Urothelium cell line (cell line): ENCODE measurements around the gene TRMT44.
A peak's percentile ranks its signal among the peaks of the same experiment; 100 is the strongest.
"Not testable (repeated sequence)": the region's sequence is repeated elsewhere in the genome, so short reads cannot be mapped to it uniquely, and the experiment has no call there.

Experiments used
- DNase-seq: peaks from one replicate; pipeline ENCODE4 v3.0.0; 2011; ENCODE audit warnings: low spot score, mixed read lengths
- FAIRE-seq: peaks from 2 replicates; lab custom pipeline; 2011; peaks lifted over from hg19 to GRCh38; lab: Jason Lieb, UNC

Gene TRMT44

DNA sequence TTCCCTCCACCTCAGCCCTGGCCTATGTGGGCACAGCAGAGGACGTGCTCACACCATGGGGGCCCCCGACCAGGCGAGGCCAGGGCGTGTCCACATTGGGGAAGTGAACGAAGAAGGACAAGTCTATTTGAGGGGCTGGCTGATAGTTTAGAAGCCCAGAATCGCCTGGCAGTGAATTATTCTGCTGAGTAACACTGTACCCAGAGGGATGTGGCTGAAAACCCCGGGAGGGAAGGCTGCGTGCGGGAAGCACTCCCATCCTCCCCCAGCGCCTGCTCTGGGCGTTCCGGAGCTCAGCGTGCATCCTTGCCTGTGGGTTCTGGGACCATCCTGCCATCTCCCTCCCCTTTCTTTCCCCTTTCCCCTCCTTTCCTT lies 66.6 kb downstream of the TRMT44 start:
- no peak for FAIRE-seq
- DNase-seq: no peak

DNA sequence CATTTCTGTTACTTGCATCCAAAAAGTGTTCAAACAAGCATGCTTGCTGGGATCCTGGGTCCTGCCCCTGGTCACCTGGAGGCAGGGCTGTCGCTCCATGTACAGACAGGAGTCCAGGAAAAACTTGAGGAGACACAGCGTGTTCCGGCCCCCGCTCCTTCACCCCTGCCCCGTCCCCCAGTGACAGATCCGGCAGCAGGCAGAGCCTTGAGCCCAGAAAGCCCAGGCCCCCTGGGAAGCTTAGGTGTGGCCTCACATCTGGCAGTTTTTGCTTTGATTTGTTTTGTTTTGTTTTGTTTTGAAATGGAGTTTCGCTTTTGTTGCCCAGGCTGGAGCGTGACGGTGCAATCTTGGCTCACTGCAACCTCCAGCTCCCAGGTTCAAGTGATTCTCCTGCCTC lies 67.0 kb downstream of the TRMT44 start:
- FAIRE-seq (no peak), DNase-seq (no peak)

GRCh38 chr4:8508266-8508665 lies 67.7 kb downstream of the TRMT44 start:
- no peak for FAIRE-seq

GRCh38 chr4:8508740-8509139 lies 68.2 kb downstream of the TRMT44 start:
- DNase-seq: no peak
- FAIRE-seq: no peak

More at GRCh38 chr4:8508266-8508665, 67.7 kb downstream of the TRMT44 start:
- no peak for DNase-seq

- FAIRE-seq (no peak), DNase-seq (no peak)
These were observed 68.9 kb downstream of the TRMT44 start for GRCh38 chr4:8509311-8509950.

DNA sequence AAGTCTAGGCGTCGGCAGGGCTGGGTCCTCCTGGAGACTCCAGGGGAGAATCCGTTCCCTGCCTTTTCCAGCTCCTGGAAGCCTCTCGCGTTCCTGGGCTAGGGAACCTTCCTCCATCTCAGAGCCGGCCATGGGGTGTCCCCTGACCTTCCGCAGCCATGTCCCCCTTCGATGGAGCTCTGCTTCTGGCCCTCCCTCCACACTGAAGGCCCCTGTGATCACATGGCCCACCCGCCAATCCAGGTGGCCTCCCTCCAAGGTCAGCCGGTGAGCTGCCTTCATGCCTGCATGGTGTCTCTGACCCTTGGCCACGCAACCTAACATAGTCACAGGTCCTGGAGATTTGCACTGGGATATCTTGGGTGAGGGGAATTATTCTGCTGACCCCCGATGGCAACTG lies 69.6 kb downstream of the TRMT44 start:
- FAIRE-seq (no peak), DNase-seq (no peak)

DNA sequence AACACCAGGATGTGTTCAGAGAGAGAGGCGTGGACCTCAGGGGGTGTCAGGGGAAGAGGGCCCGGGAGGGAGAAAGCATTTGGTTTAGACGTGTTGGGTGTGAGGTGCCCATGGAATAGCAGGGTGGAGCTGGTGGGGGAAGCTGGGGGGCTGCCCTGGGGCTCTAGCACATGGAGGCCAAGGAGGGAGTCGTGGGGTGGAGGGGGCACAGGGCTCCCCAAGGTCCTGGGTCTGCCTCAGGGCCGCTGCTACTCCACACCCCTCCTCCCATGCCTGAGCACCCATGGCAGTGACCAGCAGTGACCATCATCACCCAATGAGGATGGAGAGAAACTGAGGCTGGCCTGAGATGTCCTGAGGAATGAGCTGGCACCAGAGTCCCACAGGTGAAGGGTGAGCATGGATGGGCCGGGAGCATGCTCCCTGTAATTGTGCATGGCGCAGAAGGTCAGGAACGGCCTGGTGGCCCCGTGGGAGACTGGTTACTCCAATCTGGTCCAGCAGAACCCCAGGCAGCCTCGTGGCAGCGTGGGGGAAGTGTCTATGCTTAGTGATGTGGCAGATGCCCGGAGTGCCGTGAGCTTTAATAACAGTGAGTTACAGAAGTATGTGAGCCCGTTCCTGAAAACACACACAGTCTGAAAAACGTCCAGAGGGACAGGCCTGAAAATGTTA lies 70.2 kb downstream of the TRMT44 start:
- DNase-seq (no peak), FAIRE-seq (no peak)

DNA sequence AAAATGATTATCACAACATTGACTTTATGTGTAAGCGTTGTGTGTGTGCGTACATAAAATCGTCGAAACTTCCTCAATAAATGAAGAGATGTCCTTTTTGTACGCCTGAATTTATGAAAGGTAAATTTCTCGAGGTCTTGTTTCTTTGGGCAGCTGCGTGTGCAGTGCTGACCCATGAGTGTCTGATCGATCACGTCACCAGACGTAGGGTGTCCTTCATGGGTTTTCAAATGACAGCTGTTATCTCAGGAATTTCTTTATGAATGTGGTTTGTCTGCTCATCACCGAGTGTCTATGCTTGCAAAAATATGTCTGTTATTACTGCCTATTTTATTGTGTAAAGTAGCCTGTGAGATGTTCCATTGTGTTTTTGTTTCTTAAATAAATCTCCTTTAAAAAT lies 71.9 kb downstream of the TRMT44 start:
- FAIRE-seq (no peak), DNase-seq (no peak)

- FAIRE-seq, DNase-seq: not testable (repeated sequence)
These were observed 72.5 kb downstream of the TRMT44 start for GRCh38 chr4:8513080-8513479.

GRCh38 chr4:8513931-8514330 lies 73.4 kb downstream of the TRMT44 start:
- FAIRE-seq: no peak
- no peak for DNase-seq

DNA sequence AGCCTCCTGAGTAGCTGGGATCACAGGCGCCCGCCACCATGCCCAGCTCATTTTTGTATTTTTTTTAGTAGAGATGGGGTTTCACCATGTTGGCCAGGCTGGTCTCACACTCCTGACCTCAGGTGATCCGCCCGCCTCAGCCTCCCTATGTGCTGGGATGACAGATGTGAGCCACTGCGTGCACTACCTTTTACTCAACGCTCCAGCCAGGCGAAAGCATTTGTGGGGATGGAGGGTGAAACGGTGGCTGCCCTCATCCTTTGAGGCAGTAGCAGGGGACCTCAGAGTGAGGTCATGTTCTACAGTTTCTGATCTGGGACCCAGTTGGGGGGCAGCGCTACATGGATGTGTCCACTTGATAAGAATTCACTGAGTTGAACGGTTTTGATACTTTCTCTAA lies 73.8 kb downstream of the TRMT44 start:
- no peak for DNase-seq
- FAIRE-seq: no peak

GRCh38 chr4:8515316-8516060 lies 74.9 kb downstream of the TRMT44 start:
- FAIRE-seq: no peak
- peak; percentile 31 for DNase-seq

DNA sequence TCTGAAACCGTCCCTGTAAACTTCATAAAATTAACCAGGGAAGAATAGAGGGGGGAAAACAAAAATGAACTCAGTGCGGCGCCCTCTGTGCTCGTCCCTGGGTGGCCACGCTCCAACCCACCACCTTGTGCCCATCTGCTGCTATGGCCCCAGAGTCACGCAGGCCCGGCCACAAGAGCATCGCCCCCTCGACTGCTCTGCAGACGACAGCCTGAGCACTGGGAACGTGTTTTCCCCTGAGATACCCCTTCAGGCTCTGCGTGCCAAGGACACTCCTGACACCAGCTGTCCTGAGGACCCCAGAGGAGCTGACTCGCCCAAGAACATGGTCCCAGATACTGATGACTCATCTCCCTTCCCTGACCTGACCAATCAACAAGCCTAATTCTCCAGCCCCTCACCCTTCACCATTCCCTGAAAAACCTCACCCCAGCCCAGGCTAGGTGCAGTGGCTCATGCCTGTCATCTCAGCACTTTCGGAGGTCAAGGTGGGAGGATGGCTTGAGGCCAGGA lies 75.5 kb downstream of the TRMT44 start:
- DNase-seq (no peak), FAIRE-seq (no peak)

DNA sequence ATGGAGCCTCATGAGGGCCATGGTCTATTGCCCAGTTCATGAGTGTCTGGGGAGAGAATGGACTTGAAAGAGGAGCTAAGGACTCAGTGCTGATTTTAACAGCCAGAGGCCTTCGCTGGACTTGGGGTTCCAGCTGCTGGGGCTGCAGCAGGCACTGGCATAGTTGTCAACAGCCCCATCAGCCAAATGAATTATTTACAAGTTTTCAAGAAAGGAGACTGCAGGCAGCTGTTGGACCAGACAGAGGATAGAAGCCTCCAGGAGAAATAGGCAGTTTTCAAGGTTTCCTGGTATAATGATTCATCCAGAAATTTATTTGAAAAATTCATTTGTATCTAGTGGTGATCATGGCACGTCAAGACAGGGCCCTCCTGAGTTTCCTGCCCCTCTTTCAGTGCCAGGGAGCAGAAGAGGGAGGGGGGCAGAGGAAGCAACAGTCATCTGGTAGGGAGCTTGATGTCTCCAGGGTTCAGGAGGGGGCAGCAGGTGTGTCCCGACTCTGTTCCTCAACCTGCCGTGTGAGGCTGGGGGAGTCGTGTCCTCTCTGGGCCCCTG lies 76.5 kb downstream of the TRMT44 start:
- FAIRE-seq (no peak), DNase-seq (no peak)

- FAIRE-seq (no peak), DNase-seq (no peak)
These were observed 77.4 kb downstream of the TRMT44 start for GRCh38 chr4:8517946-8518345.

DNA sequence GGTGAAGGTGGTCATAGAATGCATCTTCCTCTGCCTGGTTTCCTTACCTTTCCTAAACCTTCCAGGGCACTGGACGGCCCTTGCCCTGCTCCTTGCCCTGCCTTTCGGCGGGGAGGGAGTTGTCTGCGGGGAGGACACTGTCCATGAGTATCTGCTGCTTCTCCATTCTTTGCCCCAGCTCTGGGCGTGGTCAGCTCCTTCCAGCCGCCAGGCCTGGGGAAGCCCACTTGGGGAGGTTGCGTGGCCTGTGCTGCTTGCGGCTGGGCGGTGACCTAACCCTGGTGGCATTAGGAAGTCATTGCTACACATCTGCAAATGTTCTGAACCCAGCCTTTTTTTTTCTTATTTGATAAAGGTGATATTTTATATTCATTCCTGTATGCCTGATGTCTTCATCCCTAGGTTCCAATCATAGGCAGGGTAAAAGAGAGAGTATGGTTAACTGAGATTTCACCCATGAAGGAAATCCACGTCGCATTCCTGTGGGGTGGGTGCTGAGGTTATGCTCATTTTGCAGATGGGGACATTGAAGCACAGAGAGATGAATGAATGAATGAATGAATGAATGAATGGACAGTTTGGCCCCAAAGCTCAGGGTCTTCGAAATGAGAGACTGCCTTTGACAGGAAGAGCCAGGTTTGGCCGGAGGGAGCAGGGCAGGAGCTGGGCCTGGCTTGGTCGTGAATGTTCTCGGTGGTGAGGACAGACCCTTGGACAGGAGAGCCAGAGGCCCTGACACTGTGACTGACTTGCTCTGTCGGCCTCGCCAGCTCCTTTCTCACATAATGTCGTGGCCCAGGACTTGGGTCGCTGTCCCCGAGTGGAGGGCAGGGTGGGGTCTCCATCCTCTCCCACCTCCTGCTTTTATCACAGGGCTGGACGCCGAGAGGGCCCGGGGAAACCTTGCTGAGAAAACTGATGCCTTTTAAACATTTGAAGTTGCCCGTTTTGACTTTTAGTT lies 81.9 kb downstream of the TRMT44 start:
- FAIRE-seq (no peak), DNase-seq (no peak)

- FAIRE-seq (no peak), DNase-seq (no peak)
These were observed 82.6 kb downstream of the TRMT44 start for GRCh38 chr4:8523175-8523574.

DNA sequence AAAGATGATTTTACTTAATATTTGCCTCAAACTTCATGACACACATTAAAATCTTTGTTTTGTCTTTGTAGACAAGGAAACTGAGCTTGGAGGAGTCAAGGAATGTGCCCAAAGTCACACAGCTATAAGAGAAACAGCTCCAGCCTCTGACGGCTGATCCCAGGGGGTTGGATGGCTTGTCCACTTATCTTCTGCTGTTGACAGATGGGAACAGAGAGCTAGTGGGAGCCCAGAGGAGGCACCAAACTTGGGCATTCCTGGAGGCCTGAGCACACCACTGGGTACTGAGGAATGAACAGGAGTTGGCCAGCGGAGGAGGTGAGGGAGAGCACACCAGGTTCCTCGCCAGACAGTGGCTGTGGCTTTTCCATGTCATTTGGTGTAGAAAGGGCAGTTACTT lies 83.2 kb downstream of the TRMT44 start:
- DNase-seq (no peak), FAIRE-seq (no peak)

DNA sequence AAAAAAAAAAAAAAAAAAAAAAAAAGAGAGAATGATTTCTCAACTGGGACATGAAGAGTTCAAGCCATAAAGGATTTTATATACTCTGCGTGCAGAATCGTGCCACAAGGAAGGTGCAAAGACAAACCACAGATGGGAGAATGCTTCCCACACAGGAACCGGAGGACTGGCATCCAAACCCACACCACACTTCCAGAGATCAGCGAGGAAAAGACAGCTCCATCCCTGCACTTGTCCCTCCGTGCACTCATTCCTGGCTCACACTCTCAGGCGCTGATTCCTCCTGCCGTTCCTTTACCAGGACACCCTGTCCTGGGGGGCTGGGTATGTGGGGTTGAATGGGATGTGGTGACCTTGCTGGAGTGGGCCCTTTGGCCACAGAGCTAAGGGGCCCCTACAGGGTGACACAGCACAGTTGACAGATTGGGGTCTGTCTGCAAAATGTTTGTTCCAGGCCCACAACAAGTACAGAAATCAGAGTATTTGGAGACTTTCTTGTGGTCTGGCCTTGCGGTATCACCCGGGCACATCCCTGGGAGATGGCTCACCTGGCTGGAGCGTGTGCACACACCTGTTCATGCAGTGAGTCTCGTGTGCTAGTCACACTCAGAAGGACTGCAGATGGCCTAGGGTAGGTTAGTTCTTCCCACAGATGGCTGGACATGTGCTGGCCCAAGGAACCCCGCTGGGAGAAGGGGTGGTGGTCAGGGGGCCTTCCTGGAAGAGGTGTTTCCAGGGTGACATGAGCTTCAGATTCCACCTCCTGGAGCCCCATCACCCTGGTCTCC lies 84.2 kb downstream of the TRMT44 start:
- DNase-seq (no peak), FAIRE-seq (no peak)
